Medulla oblongata (tissue), 1 donor: ENCODE data around the gene TMEM61.
A peak's percentile ranks its signal among the peaks of the same experiment; 100 is the strongest.
"Not testable (repeated sequence)": the region's sequence is repeated elsewhere in the genome, so short reads cannot be mapped to it uniquely, and the experiment has no call there.

Experiments used
- DNase-seq: peaks from one replicate; pipeline ENCODE4 v3.0.0-alpha.2; 2015; ENCODE audit errors: extremely low spot score

Gene TMEM61

GRCh38 chr1:54980528-54981241, at the start of gene TMEM61:
Gene TMEM61 (plus strand): TSS chr1:54980628. CDS start chr1:54981066, 438 bp downstream.
- no peak for DNase-seq

GRCh38 chr1:54931275-54931840, 49.1 kb upstream of the TMEM61 start:
- DNase-seq = no peak

- DNase-seq = not testable (repeated sequence)
Measured at GRCh38 chr1:54934081-54934480, 46.3 kb upstream of the TMEM61 start.

GRCh38 chr1:54934869-54935268, 45.6 kb upstream of the TMEM61 start:
- no peak for DNase-seq

- DNase-seq = no peak
Measured at GRCh38 chr1:54936791-54937190, 43.6 kb upstream of the TMEM61 start.

GRCh38 chr1:54937469-54937868, 43.0 kb upstream of the TMEM61 start:
- DNase-seq = no peak

- DNase-seq = not testable (repeated sequence)
Measured at GRCh38 chr1:54938955-54939354, 41.5 kb upstream of the TMEM61 start.

- DNase-seq = no peak
Measured at GRCh38 chr1:54940042-54940441, 40.4 kb upstream of the TMEM61 start.

- no peak for DNase-seq
Measured at GRCh38 chr1:54942976-54943375, 37.5 kb upstream of the TMEM61 start.

- DNase-seq = peak; percentile 92
Measured at GRCh38 chr1:54944610-54945392, 35.6 kb upstream of the TMEM61 start.

- DNase-seq = no peak
Measured at GRCh38 chr1:54945393-54945936, 35.0 kb upstream of the TMEM61 start.

- no peak for DNase-seq
Measured at GRCh38 chr1:54947540-54947939, 32.9 kb upstream of the TMEM61 start.

GRCh38 chr1:54949053-54949452, 31.4 kb upstream of the TMEM61 start:
- DNase-seq = no peak

- peak; percentile 9 for DNase-seq
Measured at GRCh38 chr1:54950006-54950368, 30.4 kb upstream of the TMEM61 start.

- peak; percentile 96 for DNase-seq
Measured at GRCh38 chr1:54950369-54951163, 29.9 kb upstream of the TMEM61 start.

- DNase-seq = no peak
Measured at GRCh38 chr1:54951810-54952226, 28.6 kb upstream of the TMEM61 start.

GRCh38 chr1:54952950-54953718, 27.3 kb upstream of the TMEM61 start:
- no peak for DNase-seq

- DNase-seq = no peak
Measured at GRCh38 chr1:54953846-54954245, 26.6 kb upstream of the TMEM61 start.

GRCh38 chr1:54955359-54955758, 25.1 kb upstream of the TMEM61 start:
- no peak for DNase-seq

GRCh38 chr1:54956726-54957125, 23.7 kb upstream of the TMEM61 start:
- no peak for DNase-seq

GRCh38 chr1:54959241-54959640, 21.2 kb upstream of the TMEM61 start:
- no peak for DNase-seq
